Cardiac muscle cell (in vitro differentiated cells and primary cell): ENCODE measurements around the gene PLSCR4. TPM values are rescaled to one million over a fixed set of nuclear protein-coding genes. Genes with fewer than 3 reads are reported as not detected.

Source experiments
- DNase-seq, 2 donors: peaks; one replicate each; pipeline versions ENCODE4 v3.0.0 to v3.0.0-alpha.2; 2010 to 2017; ENCODE audit warnings: low read depth in 1 of 2, low spot score in 1 of 2
- H3K27ac ChIP-seq: fragments of 200-600 bp; sonication (generic); 2 replicates; pipeline ENCODE4 v1.5.1; 2016
- H3K27me3 ChIP-seq: fragments of 200-600 bp; sonication (generic); 2 replicates; pipeline ENCODE4 v1.6.0; 2016; ENCODE audit warnings: control low read depth
- H3K36me3 ChIP-seq: fragments of 200-600 bp; sonication (generic); 2 replicates; pipeline ENCODE4 v1.5.1; 2016; ENCODE audit warnings: control low read depth
- H3K4me1 ChIP-seq: fragments of 200-600 bp; sonication (generic); 2 replicates; pipeline ENCODE4 v1.8.1; 2017; ENCODE audit warnings: low read depth, mild to moderate bottlenecking, mixed run types
- H3K4me3 ChIP-seq: fragments of 200-600 bp; sonication (generic); 2 replicates; pipeline ENCODE4 v1.5.1; 2016; ENCODE audit warnings: mild to moderate bottlenecking
- H3K9me3 ChIP-seq: fragments of 200-600 bp; sonication (generic); 2 replicates; pipeline ENCODE4 v1.5.1; 2017; ENCODE audit warnings: low read depth, mild to moderate bottlenecking, control low read depth
- CTCF ChIP-seq: IDR thresholded peaks from 2 replicates; pipeline ENCODE4 v1.5.1; 2012; ENCODE audit warnings: low read depth, mild to moderate bottlenecking, low read length
- polyA plus RNA-seq: library from polyadenylated mRNA; unstranded; fragments of >200 nt; fragmentation: Nextera tagmentation; extraction: Ambion mirVana; gene quantifications from 2 replicates; pipeline ENCODE4 v1.2.1, GENCODE V29; 2016
- total RNA-seq: library from RNA; depleted of rRNA; stranded (reverse); fragments of >200 nt; gene quantifications from 2 replicates; pipeline ENCODE4 v1.2.3, GENCODE V29; 2016

Gene PLSCR4
- total and polyA plus RNA-seq, 2 experiments from 2014 or later, result 1.2 to 1.3 TPM

DNA sequence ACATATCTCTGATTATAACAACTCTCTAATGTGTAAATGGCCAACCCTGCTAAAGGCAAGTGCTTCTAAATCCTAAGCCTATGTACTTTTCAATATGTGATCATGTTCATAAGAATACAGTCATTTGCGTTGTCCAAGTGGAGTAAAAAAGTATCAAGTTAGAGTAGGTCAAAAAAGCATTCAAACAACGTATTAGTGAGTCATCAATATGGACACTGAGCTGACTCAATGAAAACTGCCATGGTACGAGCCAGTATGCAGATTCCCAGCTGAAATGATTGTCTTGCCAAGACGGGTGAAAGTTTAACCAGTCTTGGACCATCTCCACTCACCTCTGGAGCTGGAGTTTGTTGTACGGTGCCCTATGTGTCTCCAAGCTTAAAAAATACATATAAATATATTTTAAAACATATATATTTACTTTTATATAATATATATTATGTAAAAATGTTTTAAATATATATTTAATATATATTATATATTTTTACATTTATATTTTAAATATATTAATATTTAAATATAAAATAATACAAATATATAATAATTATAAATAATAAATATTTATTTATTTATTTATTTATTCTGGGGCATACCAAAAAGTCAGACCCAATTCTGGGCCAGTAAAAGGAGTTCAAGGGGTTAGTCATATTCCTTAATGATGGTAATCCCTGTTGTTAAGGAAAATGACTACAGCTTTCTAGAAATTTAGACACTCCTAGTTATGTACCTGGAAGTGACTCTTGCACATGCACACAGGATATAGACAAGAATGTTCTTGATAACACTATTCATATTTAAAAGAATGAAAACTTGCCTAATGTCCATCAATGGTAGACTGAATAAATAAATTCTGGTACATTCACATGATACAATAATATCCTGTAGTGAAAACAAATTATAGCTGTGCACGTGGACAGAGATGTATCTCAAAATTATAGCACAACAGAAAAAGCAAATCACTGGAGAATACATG lies 27.2 kb downstream of the PLSCR4 start:
- no peaks in the 10 kb centered on the region for H3K9me3 ChIP-seq
- H3K36me3 ChIP-seq, result no peaks in the 10 kb centered on the region
- no peak overlapping the region for H3K4me3 ChIP-seq
- H3K4me1 ChIP-seq, result no peaks in the 10 kb centered on the region
- DNase-seq, result peak in 1 of 2 donors; percentile 33
- TF ChIP-seq CTCF, result no peak
- no peak overlapping the region for H3K27ac ChIP-seq
- no peaks in the 10 kb centered on the region for H3K27me3 ChIP-seq

GRCh38 chr3:146222204-146223046 lies 28.5 kb downstream of the PLSCR4 start:
- H3K9me3 ChIP-seq, result no peaks in the 10 kb centered on the region
- peak; percentile 7 for TF ChIP-seq CTCF
- no peak overlapping the region for H3K4me3 ChIP-seq
- H3K27ac ChIP-seq, result no peak overlapping the region
- no peaks in the 10 kb centered on the region for H3K36me3 ChIP-seq
- peak in 1 of 2 donors; percentile 52 for DNase-seq
- H3K4me1 ChIP-seq, result no peaks in the 10 kb centered on the region
- no peaks in the 10 kb centered on the region for H3K27me3 ChIP-seq

DNA sequence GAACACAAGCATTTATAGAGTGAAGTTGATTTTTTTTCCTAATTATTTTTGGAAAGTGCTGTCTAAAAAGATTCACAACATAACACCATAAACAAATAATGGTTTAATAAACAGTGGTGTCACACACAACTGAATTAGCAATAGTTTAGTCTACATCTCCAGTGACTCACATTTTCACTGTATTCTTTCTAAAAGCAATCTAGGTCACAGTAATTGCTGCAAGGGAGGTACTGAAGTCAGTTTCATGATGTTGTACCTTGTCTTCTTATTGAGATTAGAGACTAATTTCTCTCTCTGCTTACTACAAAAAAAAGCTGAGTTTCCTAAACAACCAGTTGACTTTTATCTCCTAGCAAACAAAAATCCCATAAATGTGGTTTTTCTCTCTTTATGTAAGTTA lies 29.6 kb downstream of the PLSCR4 start:
- no peaks in the 10 kb centered on the region for H3K9me3 ChIP-seq
- TF ChIP-seq CTCF, result no peak
- H3K4me3 ChIP-seq, result no peak overlapping the region
- H3K4me1 ChIP-seq, result no peaks in the 10 kb centered on the region
- no peaks in the 10 kb centered on the region for H3K27me3 ChIP-seq
- no peaks in the 10 kb centered on the region for H3K36me3 ChIP-seq
- peak in 1 of 2 donors; percentile 30 for DNase-seq
- H3K27ac ChIP-seq, result no peak overlapping the region

DNA sequence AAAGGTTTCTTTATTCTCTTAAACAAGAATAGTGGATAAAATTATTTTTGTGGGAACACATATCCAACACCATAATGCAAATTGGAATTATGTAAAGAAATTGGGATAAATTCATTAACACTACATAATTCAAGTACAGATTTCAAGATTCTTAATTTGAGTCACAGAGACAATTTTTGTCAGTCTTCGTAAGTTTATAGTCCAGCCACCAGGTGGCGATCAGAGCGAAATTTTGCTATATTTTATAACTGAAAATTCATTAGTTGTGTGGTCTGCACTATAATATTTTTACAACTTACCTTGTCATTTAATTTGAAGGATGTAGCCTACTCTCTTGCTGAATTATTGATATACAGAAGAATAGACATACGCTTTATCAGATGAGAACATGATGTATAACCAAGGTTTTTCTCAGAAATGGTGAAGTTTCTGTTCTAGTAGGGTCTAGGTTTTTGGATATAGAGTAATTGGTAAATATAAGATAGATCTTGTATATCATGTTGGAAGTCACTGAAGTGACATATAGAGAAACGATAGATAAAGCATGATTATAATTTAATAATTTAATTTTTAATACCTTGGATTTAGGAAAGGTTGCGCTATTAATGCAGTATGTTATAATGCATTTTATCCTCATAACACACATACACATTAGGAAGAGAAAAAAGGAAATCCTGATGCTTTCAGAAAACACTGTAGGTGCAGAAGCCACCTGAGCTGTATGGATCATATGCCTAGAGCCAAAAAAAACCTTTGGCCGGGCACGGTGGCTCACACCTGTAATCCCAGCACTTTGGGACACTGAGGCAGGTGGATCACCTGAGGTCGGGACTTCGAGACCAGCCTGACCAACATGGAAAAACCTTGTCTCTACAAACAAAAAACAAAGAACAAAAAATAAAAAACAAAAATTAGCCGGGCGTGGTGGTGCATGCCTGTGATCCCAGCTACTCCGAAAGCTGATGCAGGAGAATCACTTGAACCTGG lies 31.7 kb downstream of the PLSCR4 start:
- H3K9me3 ChIP-seq, result no peaks in the 10 kb centered on the region
- no peaks in the 10 kb centered on the region for H3K36me3 ChIP-seq
- DNase-seq, result peak; percentile 46 to 66
- no peak overlapping the region for H3K27ac ChIP-seq
- no peaks in the 10 kb centered on the region for H3K4me1 ChIP-seq
- H3K27me3 ChIP-seq, result no peaks in the 10 kb centered on the region
- peak; percentile 51 for TF ChIP-seq CTCF
- H3K4me3 ChIP-seq, result no peak overlapping the region

DNA sequence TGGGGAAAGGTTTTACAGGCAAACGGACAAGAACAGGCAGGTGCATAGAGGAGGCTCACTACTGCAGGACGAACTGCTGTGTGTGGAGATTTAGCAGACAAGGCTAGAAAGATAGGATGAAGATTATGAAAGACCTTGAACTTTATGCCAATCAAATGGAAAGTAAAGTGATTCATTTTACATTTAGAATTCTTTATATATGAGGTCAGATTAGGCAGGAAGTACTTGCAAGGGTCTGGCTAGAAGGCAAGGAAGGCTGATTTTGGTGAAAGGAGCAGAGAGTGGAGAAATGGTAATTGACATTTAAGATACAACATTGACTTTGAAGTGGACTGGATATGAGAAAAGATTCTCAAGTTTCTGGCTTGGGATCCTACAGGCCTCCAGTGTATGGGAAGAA lies 33.6 kb downstream of the PLSCR4 start:
- Histone ChIP-seq H3K9me3 (no peaks in the 10 kb centered on the region), H3K36me3 (no peaks in the 10 kb centered on the region), H3K27ac (no peak overlapping the region), H3K4me1 (no peaks in the 10 kb centered on the region), H3K4me3 (no peak overlapping the region), H3K27me3 (no peaks in the 10 kb centered on the region)
- DNase-seq, result no peak
- no peak for TF ChIP-seq CTCF
